GM19467 (cell line): Measurements from ENCODE around the gene BACE2.

Source experiments
- ATAC-seq: cut with Tn5 transposase; IDR thresholded peaks from one replicate; pipeline ENCODE4 v1.9.1; 2021; ENCODE audit warnings: mild to moderate bottlenecking, moderate library complexity; ENCODE audit not compliant: unreplicated experiment

BACE2 gene

DNA sequence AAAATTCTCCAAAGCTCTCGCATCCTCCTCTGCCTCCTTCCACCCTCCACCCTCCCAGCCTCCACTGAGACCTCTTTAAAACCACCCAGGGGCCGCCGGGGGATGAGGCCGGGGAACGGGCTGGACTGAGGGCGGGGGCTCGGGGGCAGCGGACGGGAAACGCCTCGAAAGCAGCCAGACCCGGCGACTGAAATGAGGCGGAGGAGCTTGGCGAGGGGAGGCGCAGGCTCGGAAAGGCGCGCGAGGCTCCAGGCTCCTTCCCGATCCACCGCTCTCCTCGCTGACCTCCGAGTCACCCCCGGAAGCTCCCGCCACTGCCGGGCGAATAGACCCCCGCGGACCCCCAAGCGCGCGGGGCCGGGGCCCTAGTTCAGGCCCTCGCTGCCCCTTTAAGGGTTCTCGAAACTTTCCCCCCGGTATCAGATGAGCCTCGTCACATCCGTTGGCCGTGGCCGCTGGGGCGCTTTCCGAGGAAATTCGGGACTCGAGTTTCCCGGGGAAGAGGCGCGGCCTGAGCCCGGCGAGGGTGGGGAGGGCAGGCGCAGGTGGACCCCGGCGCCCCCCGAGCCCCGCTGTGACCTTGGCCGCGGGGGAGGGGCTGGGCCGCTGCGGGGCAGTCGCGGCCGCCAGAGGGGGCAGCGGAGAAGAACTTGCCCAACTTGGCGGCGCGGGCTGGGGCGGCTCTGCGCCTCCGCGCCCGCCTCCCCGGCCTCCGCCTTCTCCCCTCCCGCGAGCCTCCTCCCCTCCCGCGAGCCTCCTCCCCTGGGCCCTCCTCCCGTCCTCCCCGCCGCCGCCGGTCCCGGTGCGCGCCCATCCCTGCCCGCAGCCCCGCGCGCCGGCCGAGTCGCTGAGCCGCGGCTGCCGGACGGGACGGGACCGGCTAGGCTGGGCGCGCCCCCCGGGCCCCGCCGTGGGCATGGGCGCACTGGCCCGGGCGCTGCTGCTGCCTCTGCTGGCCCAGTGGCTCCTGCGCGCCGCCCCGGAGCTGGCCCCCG lies at the start of gene BACE2:
Gene BACE2 (plus strand): TSS at position 813 of the 995 bp plus-strand sequence. CDS start 104 bp downstream, at position 917.
- ATAC-seq: peak; percentile 51

DNA sequence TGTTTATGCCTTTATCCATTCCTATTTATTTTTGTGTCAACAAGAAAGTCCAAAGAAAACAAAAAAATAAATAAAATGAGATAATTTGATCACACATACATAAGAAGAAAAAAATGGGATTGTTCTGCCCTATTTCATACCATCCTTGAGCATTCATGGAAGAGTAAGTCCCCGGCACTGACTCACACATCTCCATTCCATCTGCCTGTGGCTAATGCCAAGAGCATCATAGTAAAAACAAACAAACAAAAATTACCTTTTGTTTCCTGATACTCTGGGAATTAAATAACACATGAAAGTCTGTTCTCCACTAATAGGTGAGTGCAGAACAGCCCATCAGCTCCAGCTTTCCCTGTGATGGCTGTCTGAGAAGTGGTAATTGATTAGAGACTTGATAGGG lies 48.1 kb upstream of the BACE2 start:
- ATAC-seq: no peak

DNA sequence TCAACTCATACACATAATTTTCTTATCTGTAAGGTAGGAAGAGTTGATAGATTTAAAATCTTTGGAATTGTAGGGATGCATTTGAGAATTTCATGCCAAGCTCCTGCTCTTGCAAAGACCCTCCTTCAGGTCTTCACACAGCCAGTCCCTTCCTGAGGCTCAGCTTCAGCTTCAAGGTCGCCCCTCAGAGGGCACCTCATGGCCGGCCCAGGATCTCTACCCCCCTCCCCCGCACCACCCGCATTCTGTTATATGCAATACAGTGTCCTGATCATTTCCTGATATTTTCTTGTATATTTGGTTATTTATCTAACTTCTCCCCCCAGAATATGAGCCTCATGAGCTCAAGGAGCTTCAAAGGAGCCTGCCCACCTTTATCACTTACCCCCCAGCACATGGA lies 47.0 kb upstream of the BACE2 start:
- no peak for ATAC-seq

DNA sequence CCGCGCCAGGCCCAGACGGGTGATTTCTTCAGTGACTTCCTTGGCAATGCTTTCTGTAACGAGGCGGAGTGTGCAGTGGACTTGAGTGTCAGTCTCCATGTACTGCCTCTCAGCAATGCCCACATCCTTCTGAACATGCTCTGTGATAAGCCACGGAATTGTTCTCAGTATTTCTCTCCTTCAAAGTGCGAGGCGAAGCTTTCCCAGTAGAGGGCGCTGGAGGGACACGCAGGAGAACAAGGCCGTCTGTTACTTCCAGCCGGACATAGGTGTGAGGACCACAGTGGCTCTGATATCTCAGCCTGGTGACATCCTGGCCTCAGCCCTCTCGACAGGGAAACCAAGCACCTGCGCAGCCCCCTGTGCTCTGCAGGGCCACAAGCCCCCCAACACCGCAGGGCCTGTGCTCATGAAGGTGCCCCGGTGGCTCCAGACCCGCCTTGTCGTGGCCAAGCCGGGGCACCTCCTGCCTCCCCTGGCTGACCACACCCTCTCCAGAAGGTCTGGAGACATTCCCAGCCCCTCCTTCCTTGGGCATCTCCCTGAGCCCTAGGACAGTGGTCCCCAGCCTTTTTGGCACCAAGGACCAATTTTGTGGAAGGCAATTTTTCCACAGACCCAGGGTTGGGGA lies 46.1 kb upstream of the BACE2 start:
- ATAC-seq: no peak

DNA sequence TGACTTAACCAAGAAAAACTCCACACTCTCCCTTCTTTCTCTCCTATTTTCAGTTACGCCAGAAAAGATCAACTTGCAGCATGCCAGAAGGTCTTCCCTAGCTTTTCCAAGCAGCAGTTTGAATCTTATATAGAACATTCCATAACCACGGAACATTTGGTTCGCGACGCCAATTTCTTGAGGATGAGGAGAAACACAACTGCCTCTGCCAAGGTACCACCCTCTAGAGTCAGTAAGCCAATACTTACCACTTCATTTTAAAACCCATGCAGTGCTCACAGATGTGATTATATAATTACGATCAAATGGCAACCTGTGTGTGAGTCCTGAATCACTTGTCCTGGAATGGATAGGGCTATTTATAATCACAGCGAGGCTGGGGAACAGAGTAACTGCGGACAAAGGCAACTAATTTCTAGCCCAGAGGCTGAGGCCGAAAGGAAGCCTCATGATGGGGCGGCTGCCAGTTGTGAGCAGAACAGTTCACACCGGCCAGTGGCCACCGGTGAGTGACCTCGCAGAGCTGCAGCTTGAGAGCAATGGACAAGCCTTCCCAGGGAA lies 43.2 kb upstream of the BACE2 start:
- no peak for ATAC-seq

DNA sequence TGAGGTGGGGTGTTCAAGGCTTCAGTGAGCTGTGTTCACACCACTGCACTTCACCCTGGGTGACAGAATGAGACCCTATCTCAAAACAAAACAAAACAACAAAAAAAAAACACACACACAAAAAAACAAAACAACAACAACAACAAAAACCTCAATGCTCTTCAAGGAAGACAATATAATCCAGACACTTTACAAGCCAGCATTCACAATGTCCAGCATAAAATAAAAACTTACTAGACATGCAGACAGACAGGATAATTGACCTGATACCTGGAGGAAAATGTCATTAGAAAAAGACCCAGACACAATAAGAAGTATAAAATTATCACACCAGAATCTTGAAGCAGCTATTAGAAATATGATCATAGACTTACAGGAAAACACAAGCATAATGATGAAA lies 39.0 kb upstream of the BACE2 start:
- no peak for ATAC-seq

DNA sequence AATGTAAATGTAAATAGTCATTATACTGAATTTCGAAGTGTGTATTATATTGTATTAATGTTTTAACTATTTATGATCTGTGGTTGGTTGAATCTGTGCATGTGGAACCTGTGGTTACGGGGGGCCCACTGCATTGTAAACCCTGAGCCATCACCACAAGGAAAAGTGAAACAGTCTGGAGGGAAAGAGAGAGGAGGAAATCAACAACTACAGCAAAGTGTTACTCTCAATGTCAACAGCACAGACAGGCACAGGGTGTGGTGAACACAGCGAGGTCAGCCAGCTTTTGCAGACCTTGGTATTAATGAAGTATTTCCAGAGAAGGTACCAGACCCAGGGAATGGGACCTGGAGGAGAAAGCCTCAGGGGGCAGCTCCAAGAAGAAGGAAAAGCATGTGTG lies 37.1 kb upstream of the BACE2 start:
- ATAC-seq: no peak

DNA sequence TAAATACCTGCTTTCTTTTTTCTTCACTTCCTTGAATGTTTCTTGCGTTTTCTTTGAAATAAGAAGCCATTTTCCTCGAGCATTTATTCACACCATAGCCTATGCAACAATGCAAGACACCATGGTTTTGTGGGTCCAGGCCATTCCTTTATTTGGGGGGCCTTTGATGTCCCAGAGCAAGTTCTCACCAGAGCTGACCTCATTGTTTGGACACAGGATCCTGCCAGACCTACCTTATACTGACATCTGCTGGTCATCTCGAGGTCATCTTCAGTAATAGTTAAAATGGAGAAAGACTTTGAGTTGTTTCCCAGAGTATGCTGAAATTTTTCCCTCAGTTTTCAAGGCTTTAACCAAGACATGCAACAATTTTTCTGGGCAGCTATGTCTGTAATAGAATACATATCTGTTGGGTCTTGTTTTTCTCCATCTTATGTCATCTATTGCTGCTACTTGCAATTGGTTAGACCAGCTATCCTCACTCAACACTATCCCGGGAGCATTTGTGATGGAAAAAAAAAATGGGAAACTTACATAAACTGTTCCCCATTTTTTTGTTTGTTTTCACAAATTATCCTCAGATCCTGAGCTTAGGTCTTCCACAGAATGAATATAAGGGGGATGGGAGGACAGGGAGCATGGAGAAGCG lies 34.0 kb upstream of the BACE2 start:
- ATAC-seq: no peak

DNA sequence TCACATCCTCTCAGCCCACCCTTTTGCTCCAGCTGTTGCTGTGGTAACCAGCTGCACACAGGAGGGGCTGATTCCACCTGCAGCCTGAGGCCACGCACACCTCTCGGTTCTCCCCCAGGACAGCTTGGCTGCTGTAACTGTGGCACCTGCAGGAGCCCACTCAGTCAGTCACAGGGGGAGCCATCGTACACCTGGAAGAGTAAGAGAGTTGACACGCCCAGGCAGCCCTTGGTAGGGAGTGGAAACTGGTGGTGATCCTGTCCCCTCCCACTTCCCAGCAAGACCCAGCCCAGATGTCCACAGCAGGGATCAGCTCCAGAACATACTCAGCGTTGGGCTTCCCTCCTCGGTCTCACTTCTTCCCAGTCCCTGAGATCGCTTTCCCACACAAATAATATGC lies 32.2 kb upstream of the BACE2 start:
- no peak for ATAC-seq

DNA sequence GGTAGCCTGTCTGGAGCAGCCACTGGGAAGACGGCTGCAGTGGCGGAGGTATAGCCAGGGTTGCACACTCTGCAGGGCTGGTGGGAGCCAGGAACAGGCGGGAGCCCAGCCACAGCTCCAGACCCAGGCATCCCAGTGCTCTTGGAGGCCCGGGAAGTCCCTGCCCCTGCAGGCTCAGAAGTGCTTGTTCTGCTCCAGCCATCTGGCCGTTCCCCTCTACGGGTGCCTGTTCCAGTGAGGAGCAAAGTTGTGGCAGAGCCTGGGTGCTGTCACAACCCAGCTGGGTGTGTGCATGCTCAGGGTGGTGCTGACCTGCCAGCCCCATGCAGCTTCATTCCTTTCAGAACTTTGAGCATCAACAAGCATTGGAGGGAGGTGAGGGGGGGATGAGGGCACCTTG lies 31.7 kb upstream of the BACE2 start:
- ATAC-seq: no peak

DNA sequence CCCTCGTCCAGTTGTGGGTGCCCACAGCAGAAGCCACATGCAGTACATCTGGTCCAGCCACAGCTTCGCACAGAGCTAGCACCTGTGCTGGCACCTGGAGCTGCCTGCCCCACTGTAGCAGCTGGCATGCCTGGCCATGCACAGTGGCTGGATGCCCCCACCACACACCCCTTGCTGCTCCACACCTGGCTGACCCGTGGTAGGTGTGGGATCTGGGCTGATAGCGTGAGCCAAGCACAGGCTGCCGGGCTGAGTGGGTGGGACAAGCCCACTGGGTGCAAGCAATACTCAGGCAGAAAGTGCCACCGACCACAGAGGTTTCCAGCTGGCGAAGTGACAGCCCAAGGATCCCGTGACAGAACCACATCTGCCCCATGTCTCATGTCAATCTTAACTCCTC lies 30.6 kb upstream of the BACE2 start:
- no peak for ATAC-seq

DNA sequence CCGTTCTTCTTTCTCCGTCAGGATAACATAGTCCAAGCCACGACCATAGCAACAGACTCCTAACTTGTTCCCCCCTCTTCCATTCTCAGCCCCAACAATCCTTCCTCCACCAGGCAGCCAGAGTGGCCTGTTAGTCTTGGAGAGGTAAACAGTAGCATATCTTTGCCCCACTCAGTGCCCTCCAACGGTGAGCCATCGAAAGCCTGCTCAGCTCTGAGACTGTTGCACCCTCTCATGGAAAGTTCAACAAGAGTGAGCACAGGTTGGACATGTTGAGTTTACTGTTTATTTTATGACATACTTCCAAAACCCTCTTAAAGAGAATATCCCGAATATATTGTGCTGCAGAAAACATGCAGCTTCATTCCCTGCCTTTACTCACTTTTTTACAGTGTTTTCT lies 30.1 kb upstream of the BACE2 start:
- no peak for ATAC-seq

DNA sequence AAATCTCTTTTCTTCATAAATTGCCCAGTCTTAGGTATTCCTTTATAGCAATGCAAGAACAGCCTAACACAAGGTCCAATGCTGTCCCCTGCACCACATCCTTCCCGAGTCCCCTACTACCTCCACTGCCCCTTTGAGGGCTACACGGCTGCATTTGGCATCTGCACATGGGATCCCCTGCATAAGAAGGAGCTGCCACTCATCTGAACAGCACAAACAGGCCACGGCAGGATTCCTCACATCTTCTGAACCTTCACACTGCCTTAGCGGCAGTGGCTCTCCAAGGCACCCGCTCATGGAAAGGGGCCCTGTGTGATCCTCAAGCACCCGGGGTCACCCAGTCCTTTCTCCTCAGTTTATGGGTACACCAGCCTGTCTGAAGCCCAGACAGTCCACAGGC lies 29.2 kb upstream of the BACE2 start:
- no peak for ATAC-seq

DNA sequence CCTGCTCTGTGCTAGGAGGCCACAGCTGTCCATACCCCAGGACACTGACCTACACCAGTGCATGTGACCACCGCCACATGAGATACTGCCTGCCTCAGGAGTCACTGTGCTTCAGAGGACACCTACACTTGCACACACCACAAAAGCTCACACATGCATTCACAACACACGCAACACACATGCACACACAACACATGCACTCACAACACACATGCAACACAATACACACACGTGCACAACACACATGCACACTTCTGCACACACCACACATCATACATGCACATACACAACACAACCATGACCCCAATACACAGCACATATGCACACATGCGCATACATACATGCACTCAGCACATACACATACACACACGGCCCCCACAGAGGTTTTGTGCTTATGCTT lies 28.7 kb upstream of the BACE2 start:
- no peak for ATAC-seq

DNA sequence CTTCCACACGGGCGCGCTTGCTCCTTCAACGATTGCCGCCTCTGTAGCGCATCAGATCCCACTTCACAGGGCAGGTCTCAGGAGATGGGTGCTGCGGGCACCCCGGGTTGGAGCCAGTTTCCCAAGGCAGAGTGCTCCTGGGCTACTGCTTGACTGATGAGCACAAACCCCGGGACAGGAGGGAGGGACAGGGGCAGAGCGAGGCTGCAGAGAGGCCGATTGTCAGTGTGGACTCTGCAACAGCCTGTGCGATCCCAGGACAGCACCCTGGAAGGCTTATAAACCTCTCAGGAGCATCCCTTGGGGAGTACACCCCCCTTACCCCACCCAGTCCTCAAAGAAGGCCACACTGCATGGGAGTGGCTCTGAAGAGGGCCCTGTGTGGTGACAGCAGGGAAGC lies 28.0 kb upstream of the BACE2 start:
- no peak for ATAC-seq

DNA sequence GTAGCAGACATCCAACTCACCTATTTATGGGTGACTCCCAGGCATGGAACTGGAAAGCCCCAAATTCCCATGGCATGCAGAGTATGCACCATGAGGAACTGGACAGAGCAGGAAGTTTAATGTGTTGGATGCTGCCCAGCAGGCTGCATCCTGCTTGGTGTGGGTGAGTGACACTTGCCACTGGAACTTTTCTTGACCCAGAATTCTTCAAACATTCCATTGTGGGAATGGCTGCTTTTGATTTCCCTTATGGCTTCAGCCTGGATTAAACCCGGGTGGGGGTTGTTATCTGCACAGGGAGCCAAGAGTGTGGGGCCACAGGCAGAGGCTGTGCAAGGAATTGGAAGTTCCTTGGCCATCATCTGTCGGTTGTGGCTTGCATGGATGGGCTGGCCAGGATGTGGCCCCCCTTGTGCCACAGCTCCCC lies 26.9 kb upstream of the BACE2 start:
- ATAC-seq: no peak

DNA sequence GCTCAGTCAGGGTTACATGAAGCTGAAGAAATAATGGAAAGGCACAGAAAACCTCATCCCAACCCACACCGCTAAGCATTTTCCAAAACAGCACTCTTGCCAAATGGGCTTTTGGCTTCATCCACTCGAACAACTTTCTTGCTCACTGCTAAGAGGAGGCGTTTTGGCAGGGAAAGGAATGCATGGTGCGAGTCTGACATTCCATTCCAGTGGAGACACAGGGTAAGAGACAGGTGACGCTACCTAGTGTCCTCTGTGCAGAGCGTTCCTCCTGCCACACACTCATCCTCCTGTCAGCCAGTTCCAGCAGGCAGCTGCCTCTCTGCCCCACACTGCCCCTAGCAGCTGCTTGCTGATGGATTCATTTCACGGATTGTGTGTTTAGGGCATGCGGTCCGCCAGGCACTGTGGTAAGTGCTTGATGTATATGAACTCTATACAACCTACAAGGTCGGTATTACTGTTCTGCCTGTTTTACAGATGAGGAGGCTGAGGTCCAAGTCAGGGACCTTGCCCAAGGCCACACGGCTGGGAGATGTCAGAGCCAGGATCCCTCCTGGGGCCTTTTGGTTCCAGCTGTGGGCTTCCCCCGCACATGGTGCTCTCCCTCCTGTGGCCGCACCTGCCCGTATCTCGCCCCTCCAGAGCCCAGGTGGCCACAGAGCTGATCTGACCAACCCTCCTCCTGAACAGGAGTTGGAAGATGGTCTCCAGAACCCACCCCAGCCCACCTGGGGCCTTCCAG lies 25.7 kb upstream of the BACE2 start:
- ATAC-seq: no peak

DNA sequence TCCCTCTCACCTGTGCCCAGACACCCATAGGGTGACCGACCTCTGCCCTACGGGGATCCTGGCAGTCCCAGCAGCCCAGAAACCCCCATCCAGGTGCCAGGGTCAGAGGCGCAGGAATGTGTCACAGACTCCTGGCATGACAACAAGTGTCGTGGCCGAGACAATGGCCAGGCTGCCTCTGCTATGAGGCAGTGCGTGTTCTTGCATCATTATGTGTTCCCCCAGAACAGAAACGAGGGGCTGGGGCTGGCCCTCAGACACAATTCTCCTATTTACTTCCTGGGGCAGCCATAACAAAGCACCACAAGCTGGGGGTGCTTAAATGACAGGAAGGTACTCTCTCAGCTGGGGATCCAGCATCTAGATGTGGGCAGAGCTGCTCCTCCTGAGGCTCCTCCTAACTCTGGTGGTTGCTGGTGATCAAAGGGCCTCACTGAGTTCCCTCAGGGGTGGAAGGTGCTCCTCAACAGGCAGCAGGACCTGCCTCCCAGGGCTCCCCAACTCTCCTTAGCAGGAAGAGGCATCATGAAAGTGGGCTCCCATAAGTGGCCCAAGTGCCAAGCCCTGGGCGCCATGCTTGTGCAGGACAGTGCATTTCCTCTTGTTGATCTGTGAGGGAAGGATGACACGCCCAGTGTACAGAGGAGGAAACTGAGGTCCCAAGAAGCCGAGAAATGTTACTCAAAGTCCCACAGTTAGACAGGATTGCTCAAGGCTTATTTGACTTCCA lies 24.2 kb upstream of the BACE2 start:
- no peak for ATAC-seq

DNA sequence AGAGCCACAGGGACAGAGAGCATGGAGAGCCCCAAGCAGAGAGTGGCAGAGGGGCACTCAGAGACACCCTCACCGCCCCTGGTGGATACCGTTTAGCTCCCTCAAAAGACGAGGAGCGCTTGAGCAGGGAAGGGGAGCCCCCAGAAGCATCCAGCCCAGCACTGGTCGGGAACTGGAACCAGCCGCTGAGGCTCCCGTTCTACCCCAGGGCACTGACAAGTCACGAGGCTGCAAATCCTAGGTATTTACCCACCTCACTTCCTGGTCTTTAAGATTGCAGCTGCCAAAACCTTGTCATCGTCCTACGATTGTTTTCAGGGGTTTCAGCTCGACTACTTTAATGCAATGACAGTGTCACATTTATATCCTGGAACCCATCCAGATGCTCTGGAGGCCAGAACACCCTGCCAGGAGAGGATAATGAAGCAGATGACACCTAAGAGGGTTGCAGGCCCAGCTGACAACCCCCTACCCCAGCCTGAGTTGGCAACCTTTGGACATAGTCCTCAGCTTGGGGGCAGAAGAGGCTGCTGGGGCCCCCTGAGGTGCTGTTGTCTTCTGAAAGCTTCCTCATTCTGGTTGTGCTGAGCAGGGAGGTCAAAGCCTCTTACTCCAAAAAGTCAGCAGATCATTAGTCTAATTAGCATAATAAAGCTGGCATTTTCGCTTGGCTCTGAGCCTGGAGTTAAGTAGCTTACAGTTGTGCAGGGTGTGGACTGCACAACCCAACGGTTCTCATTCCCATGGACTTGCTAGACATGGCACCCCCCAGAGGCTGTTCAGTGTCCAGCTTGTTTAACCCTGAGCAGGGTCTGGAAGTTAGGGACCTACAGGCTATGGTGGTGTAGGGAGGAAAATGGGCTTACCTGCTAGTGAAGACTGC lies 20.6 kb upstream of the BACE2 start:
- no peak for ATAC-seq
